Right renal pelvis (tissue), 4 donors: ENCODE data around the gene THSD7A. TPM values are rescaled to one million over a fixed set of nuclear protein-coding genes. Genes with fewer than 3 reads are reported as not detected.

Experiments
- DNase-seq, 4 donors: peaks; one replicate each; pipeline ENCODE4 v3.0.0-alpha.2; 2013; ENCODE audit warnings: low read depth in 4 of 4, low spot score in 3 of 4, missing footprints in 1 of 4
- polyA plus RNA-seq, 4 donors: library from polyadenylated mRNA; unstranded; fragments of 120-200 nt; gene quantifications; one replicate each; pipeline ENCODE4 v1.2.1, GENCODE V29; 2013; ENCODE audit not compliant: insufficient read length in 4 of 4

Gene THSD7A
- polyA plus RNA-seq, 4 donors = 73.2 to 86.8 (median 83.0) TPM

GRCh38 chr7:11430112-11430511 is 401.9 kb downstream of the THSD7A start:
- DNase-seq = no peak

GRCh38 chr7:11428877-11429581 is 403.0 kb downstream of the THSD7A start:
- DNase-seq = no peak

GRCh38 chr7:11427686-11428273 is 404.2 kb downstream of the THSD7A start:
- DNase-seq = peak; percentile 43 to 58 (median 50)

- no peak for DNase-seq
Observed at GRCh38 chr7:11424006-11424405, 408.0 kb downstream of the THSD7A start.

GRCh38 chr7:11420049-11420448 is 411.9 kb downstream of the THSD7A start:
- DNase-seq = no peak

- no peak for DNase-seq
Observed at GRCh38 chr7:11416641-11417458, 415.1 kb downstream of the THSD7A start.

- DNase-seq = no peak
Observed at GRCh38 chr7:11415101-11415500, 416.9 kb downstream of the THSD7A start.

- no peak for DNase-seq
Observed at GRCh38 chr7:11413901-11414300, 418.1 kb downstream of the THSD7A start.

GRCh38 chr7:11412036-11412435 is 420.0 kb downstream of the THSD7A start:
- no peak for DNase-seq

GRCh38 chr7:11410656-11411644 is 421.0 kb downstream of the THSD7A start:
- no peak for DNase-seq

GRCh38 chr7:11404355-11404754 is 427.6 kb downstream of the THSD7A start:
- no peak for DNase-seq

GRCh38 chr7:11403781-11404180 is 428.2 kb downstream of the THSD7A start:
- no peak for DNase-seq

GRCh38 chr7:11394438-11394837 is 437.6 kb downstream of the THSD7A start:
- DNase-seq = no peak

- DNase-seq = no peak
Observed at GRCh38 chr7:11379641-11380040, 452.4 kb downstream of the THSD7A start.

GRCh38 chr7:11376529-11376928 is 455.5 kb downstream of the THSD7A start:
- DNase-seq = no peak

- DNase-seq = no peak
Observed at GRCh38 chr7:11374629-11375028, 457.4 kb downstream of the THSD7A start.

GRCh38 chr7:11373546-11374142 is 458.4 kb downstream of the THSD7A start:
- DNase-seq = no peak

GRCh38 chr7:11369696-11370095 is 462.3 kb downstream of the THSD7A start:
- DNase-seq = no peak

- no peak for DNase-seq
Observed at GRCh38 chr7:11366118-11366517, 465.9 kb downstream of the THSD7A start.

- no peak for DNase-seq
Observed at GRCh38 chr7:11358637-11359036, 473.4 kb downstream of the THSD7A start.
